NCI-H446 treated with DMSO at 0.1 percent for 48 hours (cell line): ENCODE measurements around the gene CYB5R3.
"Not testable (repeated sequence)": the region's sequence is repeated elsewhere in the genome, so short reads cannot be mapped to it uniquely, and the experiment has no call there.

Source experiments
- DNase-seq: peaks from one replicate; lab custom pipeline; 2025; lab: John Stamatoyannopoulos, UW

The CYB5R3 gene

GRCh38 chr22:42678894-42679293 lies 29.7 kb upstream of the CYB5R3 start:
- no peak for DNase-seq

- DNase-seq, result not testable (repeated sequence)
Measured at GRCh38 chr22:42677936-42678335, 28.7 kb upstream of the CYB5R3 start.

- DNase-seq, result no peak
Measured at GRCh38 chr22:42676059-42676607, 26.9 kb upstream of the CYB5R3 start.

GRCh38 chr22:42673898-42674401 lies 24.8 kb upstream of the CYB5R3 start:
- peak; percentile 66 for DNase-seq

GRCh38 chr22:42673071-42673470 lies 23.9 kb upstream of the CYB5R3 start:
- DNase-seq, result not testable (repeated sequence)

GRCh38 chr22:42670921-42671709 lies 21.9 kb upstream of the CYB5R3 start:
- no peak for DNase-seq

- DNase-seq, result no peak
Measured at GRCh38 chr22:42670046-42670445, 20.9 kb upstream of the CYB5R3 start.

GRCh38 chr22:42666393-42666792 lies 17.2 kb upstream of the CYB5R3 start:
- not testable (repeated sequence) for DNase-seq

GRCh38 chr22:42664976-42665831 lies 16.0 kb upstream of the CYB5R3 start:
- no peak for DNase-seq

- DNase-seq, result peak; percentile 10
Measured at GRCh38 chr22:42661985-42662831, 13.0 kb upstream of the CYB5R3 start.

- DNase-seq, result no peak
Measured at GRCh38 chr22:42656578-42656977, 7.4 kb upstream of the CYB5R3 start.

- no peak for DNase-seq
Measured at GRCh38 chr22:42655693-42656092, 6.5 kb upstream of the CYB5R3 start.

GRCh38 chr22:42654436-42655073 lies 5.4 kb upstream of the CYB5R3 start:
- DNase-seq, result no peak

GRCh38 chr22:42653999-42654398 lies 4.8 kb upstream of the CYB5R3 start:
- no peak for DNase-seq

GRCh38 chr22:42651134-42651533 lies 1.9 kb upstream of the CYB5R3 start:
- no peak for DNase-seq

- DNase-seq, result no peak
Measured at GRCh38 chr22:42648368-42649245, 585 bp downstream of the CYB5R3 start.

- DNase-seq, result no peak
Measured at GRCh38 chr22:42648017-42648367, 1.2 kb downstream of the CYB5R3 start.

GRCh38 chr22:42646569-42647525 lies 2.3 kb downstream of the CYB5R3 start:
- no peak for DNase-seq

- no peak for DNase-seq
Measured at GRCh38 chr22:42645938-42646568, 3.1 kb downstream of the CYB5R3 start.
